Measurements from ENCODE around the gene LRRC17.
"Not testable (repeated sequence)": the region's sequence is repeated elsewhere in the genome, so short reads cannot be mapped to it uniquely, and the experiment has no call there.

The LRRC17 gene

GRCh38 chr7:102943423-102944169 lies 30.8 kb downstream of the LRRC17 start:
- no peak for DNase-seq

- no peak for DNase-seq
These were observed 31.4 kb downstream of the LRRC17 start for GRCh38 chr7:102944241-102944640.

GRCh38 chr7:102951839-102952238 lies 39.0 kb downstream of the LRRC17 start:
- DNase-seq = no peak

- DNase-seq = no peak
These were observed 40.6 kb downstream of the LRRC17 start for GRCh38 chr7:102953406-102953805.

GRCh38 chr7:102954359-102954758 lies 41.6 kb downstream of the LRRC17 start:
- DNase-seq = not testable (repeated sequence)

- DNase-seq = not testable (repeated sequence)
These were observed 45.2 kb downstream of the LRRC17 start for GRCh38 chr7:102958004-102958403.

- DNase-seq = not testable (repeated sequence)
These were observed 49.2 kb downstream of the LRRC17 start for GRCh38 chr7:102961993-102962392.

GRCh38 chr7:102966465-102966864 lies 53.7 kb downstream of the LRRC17 start:
- DNase-seq = no peak

GRCh38 chr7:102967798-102968197 lies 55.0 kb downstream of the LRRC17 start:
- peak; percentile 41 for DNase-seq

- DNase-seq = no peak
These were observed 60.4 kb downstream of the LRRC17 start for GRCh38 chr7:102973096-102973802.

- DNase-seq = no peak
These were observed 61.8 kb downstream of the LRRC17 start for GRCh38 chr7:102974366-102975236.

GRCh38 chr7:102975854-102976253 lies 63.1 kb downstream of the LRRC17 start:
- no peak for DNase-seq

- DNase-seq = no peak
These were observed 63.7 kb downstream of the LRRC17 start for GRCh38 chr7:102976493-102976892.

- DNase-seq = not testable (repeated sequence)
These were observed 64.8 kb downstream of the LRRC17 start for GRCh38 chr7:102977586-102977985.

GRCh38 chr7:102978284-102978683 lies 65.5 kb downstream of the LRRC17 start:
- peak; percentile 62 for DNase-seq

GRCh38 chr7:102979670-102980069 lies 66.9 kb downstream of the LRRC17 start:
- no peak for DNase-seq

- no peak for DNase-seq
These were observed 68.7 kb downstream of the LRRC17 start for GRCh38 chr7:102981451-102981850.

- no peak for DNase-seq
These were observed 69.4 kb downstream of the LRRC17 start for GRCh38 chr7:102982235-102982634.

- no peak for DNase-seq
These were observed 70.8 kb downstream of the LRRC17 start for GRCh38 chr7:102983602-102984001.

- DNase-seq = peak; percentile 13
These were observed 72.5 kb downstream of the LRRC17 start for GRCh38 chr7:102985176-102985783.

GRCh38 chr7:102988088-102988487 lies 75.3 kb downstream of the LRRC17 start:
- DNase-seq = no peak

GRCh38 chr7:102988631-102989560 lies 76.1 kb downstream of the LRRC17 start:
- DNase-seq = no peak

Measured in fibroblast of skin of right biceps (primary cell).